K562 (cell line): ENCODE data around the gene MYO1H. TPM values are rescaled to one million over a fixed set of nuclear protein-coding genes. Genes with fewer than 3 reads are reported as not detected.

Experiments used
- BCL6 ChIP-seq: fragments of 250-450 bp; sonication (Bioruptor Pico); IDR thresholded peaks from 2 replicates; pipeline ENCODE4 v1.4.0; 2020
- BDP1 ChIP-seq: IDR thresholded peaks from 3 replicates; pipeline ENCODE4 v1.6.1; 2011; ENCODE audit not compliant: insufficient read length, insufficient read depth
- BRD9 ChIP-seq: fragments of 450-650 bp; IDR thresholded peaks from 2 replicates; pipeline ENCODE4 v1.6.1; 2018; ENCODE audit warnings: low read depth; ENCODE audit not compliant: partially characterized antibody
- EGR1 ChIP-seq: fragments of 450-650 bp; conservative IDR thresholded peaks from 2 replicates; pipeline ENCODE4 v1.6.1; 2017; ENCODE audit warnings: mild to moderate bottlenecking
- FOXA1 ChIP-seq: fragments of 450-650 bp; IDR thresholded peaks from 2 replicates; pipeline ENCODE4 v1.6.1; 2016; ENCODE audit warnings: mild to moderate bottlenecking, borderline replicate concordance
- GABPB2 ChIP-seq: fragments of 250-450 bp; sonication (Bioruptor Pico); conservative IDR thresholded peaks from 2 replicates; pipeline ENCODE4 v1.5.1; 2021; ENCODE audit warnings: mild to moderate bottlenecking
- HDAC3 ChIP-seq: fragments of 450-650 bp; IDR thresholded peaks from 2 replicates; pipeline ENCODE4 v1.6.1; 2018; ENCODE audit warnings: borderline replicate concordance, mild to moderate bottlenecking, moderate library complexity; ENCODE audit not compliant: partially characterized antibody
- HIVEP1 ChIP-seq: fragments of 250-450 bp; sonication (Bioruptor Pico); IDR thresholded peaks from 2 replicates; pipeline ENCODE4 v1.4.0; 2020; ENCODE audit warnings: mild to moderate bottlenecking
- MCM3 ChIP-seq: fragments of 450-650 bp; IDR thresholded peaks from 2 replicates; pipeline ENCODE4 v1.6.1; 2016
- POLR2AphosphoS2 ChIP-seq: IDR thresholded peaks from 2 replicates; pipeline ENCODE4 v1.6.1; 2012; ENCODE audit warnings: low read length, improper control_type of control experiment
- RBM17 ChIP-seq: fragments of 200-400 bp; formaldehyde crosslinking; IDR thresholded peaks from 2 replicates; pipeline ENCODE4 v1.6.1; 2017; ENCODE audit warnings: low read depth, mild to moderate bottlenecking, low read length, borderline replicate concordance
- TAF1 ChIP-seq: IDR thresholded peaks from 2 replicates; pipeline ENCODE4 v1.6.1; 2011; ENCODE audit warnings: mild to moderate bottlenecking, low read length, moderate library complexity; ENCODE audit not compliant: insufficient read depth, control insufficient read depth, severe bottlenecking; ENCODE audit errors: extremely low read depth
- ZNF12 ChIP-seq: sonication (generic); formaldehyde crosslinking; IDR thresholded peaks from 2 replicates; pipeline ENCODE4 v1.4.0; 2020; ENCODE audit warnings: mild to moderate bottlenecking, missing genetic modification reagents
- ZNF175 ChIP-seq: fragments of 200-800 bp; sonication (Bioruptor generic); IDR thresholded peaks from 2 replicates; pipeline ENCODE4 v1.6.1; 2016; ENCODE audit warnings: low read depth, mild to moderate bottlenecking, missing genetic modification characterization, missing compliant biosample characterization
- ZNF23 ChIP-seq: fragments of 250-450 bp; sonication (Bioruptor Pico); IDR thresholded peaks from 2 replicates; pipeline ENCODE4 v1.4.0; 2020; ENCODE audit warnings: mild to moderate bottlenecking
- ZNF253 ChIP-seq: fragments of 250-450 bp; sonication (Bioruptor Pico); conservative IDR thresholded peaks from 2 replicates; pipeline ENCODE4 v1.6.1; 2021; ENCODE audit warnings: mild to moderate bottlenecking
- ZNF274 ChIP-seq: IDR thresholded peaks from 2 replicates; pipeline ENCODE4 v1.6.1; 2011; ENCODE audit warnings: low read depth, mild to moderate bottlenecking, low read length, moderate library complexity, borderline replicate concordance
- ZNF316 ChIP-seq: fragments of 450-650 bp; IDR thresholded peaks from 2 replicates; pipeline ENCODE4 v1.6.1; 2016
- ZNF589 ChIP-seq: fragments of 200-800 bp; sonication (Bioruptor generic); IDR thresholded peaks from 2 replicates; pipeline ENCODE4 v1.6.1; 2016; ENCODE audit warnings: low read depth, missing genetic modification characterization, missing compliant biosample characterization
- ZNF644 ChIP-seq: fragments of 200-800 bp; sonication (Bioruptor generic); IDR thresholded peaks from 2 replicates; pipeline ENCODE4 v1.6.1; 2016; ENCODE audit warnings: low read depth, missing genetic modification characterization, missing compliant biosample characterization
- polyA plus RNA-seq, 8 experiments: library from polyadenylated mRNA; depleted of rRNA in 4 of 8; stranded (reverse) in 5 of 8; unstranded in 3 of 8; fragments of >200 nt; fragmentation: Nextera tagmentation in 2 of 8; fragmentation: Illumina TruSeq in 1 of 8; extraction: Ambion mirVana in 2 of 8; extraction: Trizol in 1 of 8; gene quantifications; 2 replicates each; pipeline versions ENCODE4 v1.2.1 to v1.2.3, GENCODE V29; 2011 to 2014; ENCODE audit warnings: inconsistent platforms in 1 of 8, missing spikeins in 1 of 8
- total RNA-seq, 7 experiments: library from RNA; depleted of rRNA in 6 of 7; stranded (reverse); fragments of >200 nt in 6 of 7; fragmentation: Illumina TruSeq in 2 of 7; extraction: Trizol in 2 of 7; gene quantifications; 2 replicates each; pipeline versions ENCODE4 v1.2.1 to v1.2.3, GENCODE V29; 2011 to 2021; ENCODE audit warnings: low replicate concordance in 1 of 7
- TF ChIP-seq, protein P1 (sequence below): fragments of 250-450 bp; sonication (Bioruptor Pico); IDR thresholded peaks from 2 replicates; pipeline ENCODE4 v1.8.0; 2022; ENCODE audit warnings: inconsistent platforms, mild to moderate bottlenecking, moderate library complexity, borderline replicate concordance
- TF ChIP-seq, protein P2 (sequence below): fragments of 450-650 bp; IDR thresholded peaks from 2 replicates; pipeline ENCODE4 v1.6.1; 2016; ENCODE audit warnings: missing biosample characterization, missing genetic modification characterization
- TF ChIP-seq, protein P3 (sequence below): fragments of 450-650 bp; formaldehyde crosslinking; IDR thresholded peaks from 2 replicates; pipeline ENCODE4 v1.4.0; 2020; ENCODE audit warnings: mild to moderate bottlenecking, moderate library complexity
- TF ChIP-seq, protein P4 (sequence below): fragments of 450-650 bp; formaldehyde crosslinking; IDR thresholded peaks from 2 replicates; pipeline ENCODE4 v1.4.0; 2020; ENCODE audit warnings: mild to moderate bottlenecking, moderate library complexity
- TF ChIP-seq, protein P5 (sequence below): fragments of 250-450 bp; sonication (Bioruptor Pico); IDR thresholded peaks from 2 replicates; pipeline ENCODE4 v1.8.0; 2021; ENCODE audit warnings: moderate library complexity, mild to moderate bottlenecking, inconsistent platforms

The MYO1H gene
- total and polyA plus RNA-seq, 9 of the 15 experiments (the other 6 are each of a cell fraction or from before 2014, with no cell fraction given): not detected

DNA sequence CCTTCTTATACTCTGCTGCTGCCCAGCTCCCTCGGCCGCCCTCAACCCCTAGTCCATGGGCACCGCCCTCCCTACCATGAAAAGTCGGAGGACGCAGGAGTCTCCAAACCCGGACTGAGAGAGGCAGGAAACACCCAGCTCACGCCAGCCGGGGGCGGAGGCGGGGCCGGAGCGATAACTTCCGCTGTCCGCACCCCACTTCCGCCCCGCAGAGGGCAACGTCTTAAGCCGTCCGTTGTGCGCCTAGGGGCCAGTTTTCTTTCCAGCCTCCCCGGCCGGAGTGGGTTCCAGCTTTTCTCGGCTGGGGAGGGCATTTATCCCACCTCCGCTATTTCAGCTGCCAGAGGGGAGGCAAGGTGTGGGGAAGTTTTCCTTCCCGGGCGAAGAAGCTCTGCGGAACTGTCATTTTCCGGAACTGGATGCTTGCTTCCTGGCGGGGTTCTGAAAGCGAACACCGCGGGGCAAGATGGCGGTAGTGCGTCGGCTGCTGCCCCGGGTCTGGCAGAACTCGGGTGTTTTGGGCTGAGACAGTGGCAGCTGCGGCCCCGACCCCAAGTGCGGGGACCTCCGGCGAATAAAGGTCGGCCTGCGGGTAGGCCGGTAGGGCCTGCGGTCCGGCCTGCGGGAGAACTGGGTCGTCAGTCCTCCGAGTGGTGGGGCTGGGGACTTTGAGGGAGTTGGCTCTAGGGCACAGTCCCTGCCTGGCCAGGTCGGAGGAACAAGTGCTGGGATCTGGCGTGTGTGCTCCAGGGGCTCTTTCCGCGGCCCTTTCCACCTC is 129.7 kb downstream of the MYO1H start, which contains the start of the genes KCTD10 and UBE3B (continued):
- TF ChIP-seq ZNF274: no peak
- TF ChIP-seq, protein P1, sequence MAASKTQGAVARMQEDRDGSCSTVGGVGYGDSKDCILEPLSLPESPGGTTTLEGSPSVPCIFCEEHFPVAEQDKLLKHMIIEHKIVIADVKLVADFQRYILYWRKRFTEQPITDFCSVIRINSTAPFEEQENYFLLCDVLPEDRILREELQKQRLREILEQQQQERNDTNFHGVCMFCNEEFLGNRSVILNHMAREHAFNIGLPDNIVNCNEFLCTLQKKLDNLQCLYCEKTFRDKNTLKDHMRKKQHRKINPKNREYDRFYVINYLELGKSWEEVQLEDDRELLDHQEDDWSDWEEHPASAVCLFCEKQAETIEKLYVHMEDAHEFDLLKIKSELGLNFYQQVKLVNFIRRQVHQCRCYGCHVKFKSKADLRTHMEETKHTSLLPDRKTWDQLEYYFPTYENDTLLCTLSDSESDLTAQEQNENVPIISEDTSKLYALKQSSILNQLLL: no peak
- TF ChIP-seq, protein P2, sequence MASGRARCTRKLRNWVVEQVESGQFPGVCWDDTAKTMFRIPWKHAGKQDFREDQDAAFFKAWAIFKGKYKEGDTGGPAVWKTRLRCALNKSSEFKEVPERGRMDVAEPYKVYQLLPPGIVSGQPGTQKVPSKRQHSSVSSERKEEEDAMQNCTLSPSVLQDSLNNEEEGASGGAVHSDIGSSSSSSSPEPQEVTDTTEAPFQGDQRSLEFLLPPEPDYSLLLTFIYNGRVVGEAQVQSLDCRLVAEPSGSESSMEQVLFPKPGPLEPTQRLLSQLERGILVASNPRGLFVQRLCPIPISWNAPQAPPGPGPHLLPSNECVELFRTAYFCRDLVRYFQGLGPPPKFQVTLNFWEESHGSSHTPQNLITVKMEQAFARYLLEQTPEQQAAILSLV (tag): peak; percentile 45; the same call in 1 of the 2 replicates
- peak; percentile 90 for TF ChIP-seq EGR1
- TF ChIP-seq, protein P3, sequence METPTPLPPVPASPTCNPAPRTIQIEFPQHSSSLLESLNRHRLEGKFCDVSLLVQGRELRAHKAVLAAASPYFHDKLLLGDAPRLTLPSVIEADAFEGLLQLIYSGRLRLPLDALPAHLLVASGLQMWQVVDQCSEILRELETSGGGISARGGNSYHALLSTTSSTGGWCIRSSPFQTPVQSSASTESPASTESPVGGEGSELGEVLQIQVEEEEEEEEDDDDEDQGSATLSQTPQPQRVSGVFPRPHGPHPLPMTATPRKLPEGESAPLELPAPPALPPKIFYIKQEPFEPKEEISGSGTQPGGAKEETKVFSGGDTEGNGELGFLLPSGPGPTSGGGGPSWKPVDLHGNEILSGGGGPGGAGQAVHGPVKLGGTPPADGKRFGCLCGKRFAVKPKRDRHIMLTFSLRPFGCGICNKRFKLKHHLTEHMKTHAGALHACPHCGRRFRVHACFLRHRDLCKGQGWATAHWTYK (CRISPR knock-in tag): 0 out of 2 replicates have a peak, but pooled peaks have one; percentile 17
- peak; percentile 38 for TF ChIP-seq BRD9
- no peak; the same call in 1 of the 2 replicates for TF ChIP-seq POLR2AphosphoS2
- no peak for TF ChIP-seq RBM17
- TF ChIP-seq ZNF316: no peak
- no peak for TF ChIP-seq ZNF23 (CRISPR knock-in tag)
- TF ChIP-seq ZNF175: no peak
- TF ChIP-seq ZNF12 (CRISPR knock-in tag): no peak
- TF ChIP-seq, protein P4, sequence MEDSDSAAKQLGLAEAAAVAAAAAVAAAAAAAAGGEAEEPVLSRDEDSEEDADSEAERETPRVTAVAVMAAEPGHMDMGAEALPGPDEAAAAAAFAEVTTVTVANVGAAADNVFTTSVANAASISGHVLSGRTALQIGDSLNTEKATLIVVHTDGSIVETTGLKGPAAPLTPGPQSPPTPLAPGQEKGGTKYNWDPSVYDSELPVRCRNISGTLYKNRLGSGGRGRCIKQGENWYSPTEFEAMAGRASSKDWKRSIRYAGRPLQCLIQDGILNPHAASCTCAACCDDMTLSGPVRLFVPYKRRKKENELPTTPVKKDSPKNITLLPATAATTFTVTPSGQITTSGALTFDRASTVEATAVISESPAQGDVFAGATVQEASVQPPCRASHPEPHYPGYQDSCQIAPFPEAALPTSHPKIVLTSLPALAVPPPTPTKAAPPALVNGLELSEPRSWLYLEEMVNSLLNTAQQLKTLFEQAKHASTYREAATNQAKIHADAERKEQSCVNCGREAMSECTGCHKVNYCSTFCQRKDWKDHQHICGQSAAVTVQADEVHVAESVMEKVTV: no peak
- TF ChIP-seq BCL6 (CRISPR knock-in tag): peak; percentile 57; the same call in 1 of the 2 replicates
- no peak for TF ChIP-seq MCM3
- no peak for TF ChIP-seq ZNF253 (CRISPR knock-in tag)
- TF ChIP-seq FOXA1: no peak
- peak; percentile 35 for TF ChIP-seq HDAC3
- TF ChIP-seq GABPB2 (CRISPR knock-in tag): no peak
- no peak for TF ChIP-seq BDP1
- TF ChIP-seq TAF1: peak; percentile 97
- no peak for TF ChIP-seq ZNF589
- peak; percentile 31; the same call in 1 of the 2 replicates for TF ChIP-seq HIVEP1 (CRISPR knock-in tag)
- no peak for TF ChIP-seq ZNF644 (tag)
- TF ChIP-seq, protein P5, sequence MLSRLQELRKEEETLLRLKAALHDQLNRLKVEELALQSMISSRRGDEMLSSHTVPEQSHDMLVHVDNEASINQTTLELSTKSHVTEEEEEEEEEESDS (CRISPR knock-in tag): no peak
